T-helper 2 cell (primary cell): Measurements from ENCODE around the gene DNAJC5G.
A peak's percentile ranks its signal among the peaks of the same experiment; 100 is the strongest.
"Not testable (repeated sequence)": the region's sequence is repeated elsewhere in the genome, so short reads cannot be mapped to it uniquely, and the experiment has no call there.

Experiments
- DNase-seq, 5 experiments: peaks; one replicate each; pipeline versions ENCODE4 v3.0.0 to v3.0.0-alpha.2; 2012 to 2022

DNAJC5G gene

GRCh38 chr2:27255187-27255586 is 20.0 kb upstream of the DNAJC5G start:
- no peak for DNase-seq

- DNase-seq = no peak
Observed at GRCh38 chr2:27255660-27256059, 19.6 kb upstream of the DNAJC5G start.

GRCh38 chr2:27256855-27257454 is 18.3 kb upstream of the DNAJC5G start:
- DNase-seq = no peak

- no peak for DNase-seq
Observed at GRCh38 chr2:27258051-27258450, 17.2 kb upstream of the DNAJC5G start.

GRCh38 chr2:27261241-27261925 is 13.8 kb upstream of the DNAJC5G start:
- no peak for DNase-seq

GRCh38 chr2:27261926-27262298 is 13.3 kb upstream of the DNAJC5G start:
- DNase-seq = no peak

GRCh38 chr2:27262379-27263286 is 12.6 kb upstream of the DNAJC5G start, which contains the start of gene SLC30A3:
Gene SLC30A3, minus strand, starts transcription at chr2:27263047. Its CDS starts 141 bp downstream, at chr2:27262906.
- peak; percentile 41 to 73 (median 56) for DNase-seq

GRCh38 chr2:27263287-27264252 is 11.7 kb upstream of the DNAJC5G start:
- peak in 1 of 5 experiments; percentile 23 for DNase-seq

GRCh38 chr2:27264253-27264752 is 10.9 kb upstream of the DNAJC5G start:
- DNase-seq = peak in 1 of 5 experiments; percentile 19

GRCh38 chr2:27264753-27265535 is 10.3 kb upstream of the DNAJC5G start:
- peak; percentile 35 to 57 (median 48) for DNase-seq

- DNase-seq = no peak
Observed at GRCh38 chr2:27265536-27265870, 9.7 kb upstream of the DNAJC5G start.

- DNase-seq = not testable (repeated sequence)
Observed at GRCh38 chr2:27268296-27268695, 6.9 kb upstream of the DNAJC5G start.

GRCh38 chr2:27270131-27270530 is 5.1 kb upstream of the DNAJC5G start:
- DNase-seq = no peak

GRCh38 chr2:27270670-27271069 is 4.6 kb upstream of the DNAJC5G start:
- DNase-seq = no peak

- DNase-seq = no peak
Observed at GRCh38 chr2:27271631-27272340, 3.4 kb upstream of the DNAJC5G start.

GRCh38 chr2:27272537-27273522 is 2.4 kb upstream of the DNAJC5G start:
- DNase-seq = not testable (repeated sequence)

GRCh38 chr2:27278010-27278409 is 2.8 kb downstream of the DNAJC5G start:
- DNase-seq = no peak

- DNase-seq = peak in 1 of 5 experiments; percentile 16
Observed at GRCh38 chr2:27280826-27281225, 5.6 kb downstream of the DNAJC5G start.

- no peak for DNase-seq
Observed at GRCh38 chr2:27281442-27281841, 6.2 kb downstream of the DNAJC5G start.
